ENCODE measurements around the gene NUDC. TPM values are rescaled to one million over a fixed set of nuclear protein-coding genes. Genes with fewer than 3 reads are reported as not detected.

The NUDC gene
- total RNA-seq, 1 donor from 2014 or later: 68.9 TPM

DNA sequence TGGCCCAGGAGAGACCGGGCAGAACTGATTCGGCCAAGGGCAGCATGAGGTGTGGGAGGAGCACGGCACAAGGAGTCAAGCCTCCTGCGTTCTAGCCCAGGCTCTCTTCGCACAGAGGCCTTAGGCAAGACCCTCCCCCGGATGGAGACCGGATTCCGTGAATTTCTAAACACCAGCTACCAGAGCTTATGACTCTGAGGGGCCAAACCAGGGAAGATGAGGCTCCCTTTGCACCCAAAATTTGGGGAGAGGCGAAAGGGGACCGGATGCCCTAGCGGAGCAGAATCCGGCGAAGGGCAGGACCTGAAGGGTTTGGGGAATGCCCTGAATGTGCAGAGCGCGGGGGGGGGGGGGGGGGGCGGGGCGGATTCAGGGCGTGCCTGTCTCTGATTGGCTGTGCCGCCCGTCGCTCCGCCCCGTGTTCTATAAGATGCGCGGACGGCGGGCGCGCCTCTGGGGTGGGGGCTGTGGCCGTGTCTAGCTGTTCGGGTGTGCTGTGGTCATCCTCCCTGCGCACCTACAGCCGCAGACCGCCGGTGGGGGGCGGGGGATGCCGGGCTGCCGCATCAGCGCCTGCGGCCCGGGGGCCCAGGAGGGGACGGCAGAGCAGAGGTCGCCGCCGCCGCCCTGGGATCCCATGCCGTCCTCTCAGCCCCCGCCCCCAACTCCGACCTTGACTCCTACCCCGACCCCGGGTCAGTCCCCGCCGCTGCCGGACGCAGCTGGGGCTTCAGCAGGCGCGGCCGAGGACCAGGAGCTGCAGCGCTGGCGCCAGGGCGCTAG is 71.9 kb downstream of the NUDC start, which contains the start of gene TRNP1:
TSS of gene TRNP1 (plus strand) at position 456 of the 783 bp plus-strand sequence. CDS start at position 551, 95 bp downstream.
- Histone ChIP-seq H3K4me1 (peaks cover 53% of the 10 kb centered on the region), H3K9me3 (replicated peaks) (no peaks in the 10 kb centered on the region), H3K27ac (replicated peaks) (peak within 1 kb of the TSS; percentile 76), H3K4me3 (peak within 1 kb of the TSS; percentile 84), H3K27me3 (ENCODE audit: low read depth) (peaks cover 61% of the 10 kb centered on the region), H3K36me3 (no peaks in the 10 kb centered on the region)
- intact Hi-C loops (cut with micrococcal nuclease): no loop called here
- TF ChIP-seq, protein P1, sequence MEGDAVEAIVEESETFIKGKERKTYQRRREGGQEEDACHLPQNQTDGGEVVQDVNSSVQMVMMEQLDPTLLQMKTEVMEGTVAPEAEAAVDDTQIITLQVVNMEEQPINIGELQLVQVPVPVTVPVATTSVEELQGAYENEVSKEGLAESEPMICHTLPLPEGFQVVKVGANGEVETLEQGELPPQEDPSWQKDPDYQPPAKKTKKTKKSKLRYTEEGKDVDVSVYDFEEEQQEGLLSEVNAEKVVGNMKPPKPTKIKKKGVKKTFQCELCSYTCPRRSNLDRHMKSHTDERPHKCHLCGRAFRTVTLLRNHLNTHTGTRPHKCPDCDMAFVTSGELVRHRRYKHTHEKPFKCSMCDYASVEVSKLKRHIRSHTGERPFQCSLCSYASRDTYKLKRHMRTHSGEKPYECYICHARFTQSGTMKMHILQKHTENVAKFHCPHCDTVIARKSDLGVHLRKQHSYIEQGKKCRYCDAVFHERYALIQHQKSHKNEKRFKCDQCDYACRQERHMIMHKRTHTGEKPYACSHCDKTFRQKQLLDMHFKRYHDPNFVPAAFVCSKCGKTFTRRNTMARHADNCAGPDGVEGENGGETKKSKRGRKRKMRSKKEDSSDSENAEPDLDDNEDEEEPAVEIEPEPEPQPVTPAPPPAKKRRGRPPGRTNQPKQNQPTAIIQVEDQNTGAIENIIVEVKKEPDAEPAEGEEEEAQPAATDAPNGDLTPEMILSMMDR (IDR thresholded peaks at IDR 0.05; ENCODE audit: borderline replicate concordance): no peak
- peak; percentile 71 for DNase-seq

DNA sequence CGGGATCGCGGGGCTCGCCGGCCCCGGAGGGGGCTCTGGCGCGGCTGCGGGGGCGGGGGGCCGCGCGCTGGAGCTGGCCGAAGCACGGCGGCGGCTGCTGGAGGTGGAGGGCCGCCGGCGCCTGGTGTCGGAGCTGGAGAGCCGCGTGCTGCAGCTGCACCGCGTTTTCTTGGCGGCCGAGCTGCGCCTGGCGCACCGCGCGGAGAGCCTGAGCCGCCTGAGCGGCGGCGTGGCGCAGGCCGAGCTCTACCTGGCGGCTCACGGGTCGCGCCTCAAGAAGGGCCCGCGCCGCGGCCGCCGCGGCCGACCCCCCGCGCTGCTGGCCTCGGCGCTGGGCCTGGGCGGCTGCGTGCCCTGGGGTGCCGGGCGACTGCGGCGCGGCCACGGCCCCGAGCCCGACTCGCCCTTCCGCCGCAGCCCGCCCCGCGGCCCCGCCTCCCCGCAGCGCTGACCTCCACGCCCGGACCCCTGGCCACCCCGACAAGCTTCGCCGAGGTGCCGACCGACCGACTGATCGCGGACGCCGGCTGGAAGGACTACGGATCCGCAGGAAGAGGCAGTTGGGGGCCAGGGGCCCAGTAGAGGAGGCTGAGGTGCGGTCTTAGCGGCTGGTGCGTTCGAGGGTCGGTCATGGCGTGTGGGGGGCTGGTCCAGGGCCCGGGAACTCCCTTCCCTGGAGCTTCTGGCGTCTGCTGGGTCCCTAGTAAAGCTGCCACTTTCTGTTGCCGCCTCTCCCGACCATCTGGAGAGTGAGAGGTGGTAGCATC is 72.7 kb downstream of the NUDC start:
- H3K27me3 ChIP-seq (ENCODE audit: low read depth): peaks cover 61% of the 10 kb centered on the region
- intact Hi-C loops (cut with micrococcal nuclease): no loop called here
- H3K9me3 ChIP-seq (replicated peaks): no peaks in the 10 kb centered on the region
- peak overlapping the region; percentile 76 for H3K27ac ChIP-seq (replicated peaks)
- peak; percentile 27 for DNase-seq
- peaks cover 61% of the 10 kb centered on the region for H3K4me1 ChIP-seq
- no peaks in the 10 kb centered on the region for H3K36me3 ChIP-seq
- H3K4me3 ChIP-seq: peak overlapping the region; percentile 84
- TF ChIP-seq, protein P1 (IDR thresholded peaks at IDR 0.05; ENCODE audit: borderline replicate concordance): no peak

- Histone ChIP-seq H3K9me3 (replicated peaks) (no peaks in the 10 kb centered on the region), H3K4me3 (peak overlapping the region; percentile 84), H3K36me3 (no peaks in the 10 kb centered on the region), H3K4me1 (peaks cover 68% of the 10 kb centered on the region), H3K27me3 (ENCODE audit: low read depth) (peaks cover 61% of the 10 kb centered on the region), H3K27ac (replicated peaks) (peak overlapping the region; percentile 76)
- TF ChIP-seq, protein P1 (IDR thresholded peaks at IDR 0.05; ENCODE audit: borderline replicate concordance): no peak
- DNase-seq: no peak
- intact Hi-C loops (cut with micrococcal nuclease): loop anchor here (5.0 kb wide), 1 partner anchor 102 kb away; no protein-coding TSS in a partner anchor
Observed at GRCh38 chr1:26994787-26995517, 73.4 kb downstream of the NUDC start.

- Histone ChIP-seq H3K27ac (replicated peaks) (peak overlapping the region; percentile 91), H3K9me3 (replicated peaks) (no peaks in the 10 kb centered on the region), H3K36me3 (no peaks in the 10 kb centered on the region), H3K27me3 (ENCODE audit: low read depth) (peaks cover 59% of the 10 kb centered on the region), H3K4me1 (peaks cover 79% of the 10 kb centered on the region), H3K4me3 (peak overlapping the region; percentile 84)
- no peak for DNase-seq
- TF ChIP-seq, protein P1 (IDR thresholded peaks at IDR 0.05; ENCODE audit: borderline replicate concordance): no peak
- intact Hi-C loops (cut with micrococcal nuclease): loop anchor here (5.0 kb wide), 1 partner anchor 101 kb away; no protein-coding TSS in a partner anchor
Observed at GRCh38 chr1:26996024-26996423, 74.5 kb downstream of the NUDC start.

Other genes with a start within 250 kb of the NUDC start
- 31.7 TPM for gene ARID1A, start 225.7 kb upstream of the NUDC start, total RNA-seq
- 5.6 TPM for gene PIGV, start 133.8 kb upstream of the NUDC start, total RNA-seq
- 11.8 TPM for gene ZDHHC18, start 95.1 kb upstream of the NUDC start, total RNA-seq
- 0.16 TPM for gene SFN, start 58.6 kb upstream of the NUDC start, total RNA-seq
- gene GPN2, start 31.5 kb upstream of the NUDC start, total RNA-seq: 14.9 TPM
- gene GPATCH3, start 21.3 kb upstream of the NUDC start, total RNA-seq: 7.9 TPM
- gene NR0B2, start 7.8 kb upstream of the NUDC start, total RNA-seq: 7.2 TPM
- gene KDF1, start 38.7 kb downstream of the NUDC start, total RNA-seq: 0.27 TPM
- gene TRNP1, start 71.9 kb downstream of the NUDC start, total RNA-seq: 35.7 TPM
- 30.2 TPM for gene TENT5B, start 91.1 kb downstream of the NUDC start, total RNA-seq
- gene SLC9A1, start 233.4 kb downstream of the NUDC start, total RNA-seq: 19.5 TPM